ENCODE measurements around the gene S100A6. TPM values are rescaled to one million over a fixed set of nuclear protein-coding genes. Genes with fewer than 3 reads are reported as not detected.

The S100A6 gene
- total and polyA plus RNA-seq, 2 donors (not counting 3 experiments of a cell fraction or from before 2014, with no cell fraction given) = 552 to 908 TPM

DNA sequence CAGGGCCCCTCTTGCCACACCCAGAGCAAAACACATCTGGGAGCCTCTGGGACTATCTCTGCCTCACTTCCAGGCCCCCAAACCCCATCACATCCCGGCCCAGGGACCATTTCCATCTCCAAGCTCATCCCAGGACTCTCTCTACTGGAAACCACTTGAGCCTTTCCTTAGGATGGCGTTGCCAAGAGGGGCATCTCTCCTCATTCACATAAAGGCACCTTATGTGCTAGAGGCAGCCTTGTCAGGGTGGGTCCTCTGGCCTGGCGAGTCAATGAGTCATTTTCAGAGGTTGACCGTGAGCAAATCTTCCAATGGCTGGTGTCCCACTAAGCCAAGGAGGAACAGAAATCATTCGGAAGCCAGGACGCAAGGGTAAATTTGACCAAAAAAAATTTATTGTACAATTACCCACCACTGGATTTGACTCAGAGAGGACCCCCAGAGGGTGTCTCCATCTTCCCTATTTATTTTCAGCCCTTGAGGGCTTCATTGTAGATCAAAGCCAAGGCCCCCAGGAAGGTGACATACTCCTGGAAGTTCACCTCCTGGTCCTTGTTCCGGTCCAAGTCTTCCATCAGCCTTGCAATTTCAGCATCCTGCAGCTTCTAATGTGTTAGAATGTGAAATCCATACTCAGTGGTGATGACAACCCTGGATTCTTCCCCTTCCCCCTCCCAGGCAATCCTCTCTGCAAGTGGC is 1.4 kb downstream of the S100A6 start:
- Histone ChIP-seq H3K4me1 (ENCODE audit: control insufficient read depth, extremely low read depth, insufficient read depth, low read length) (peaks cover 43% of the 10 kb centered on the region), H3K4me3 (replicated peaks in 1 of 3; ENCODE audit: insufficient read depth in 1 of 3, low read depth in 1 of 3, low read length in 3 of 3) (peak overlapping the region; percentile 34 to 84 (median 81)), H3K79me2 (ENCODE audit: control insufficient read depth, insufficient read depth, low read length) (peaks cover 15% of the 10 kb centered on the region), H3K9me1 (replicated peaks; ENCODE audit: control insufficient read depth, extremely low read depth, insufficient read depth, low read length) (no peaks in the 10 kb centered on the region), H3K4me2 (ENCODE audit: insufficient read depth, low read length) (peak overlapping the region; percentile 91), H3K27ac (ENCODE audit: insufficient read depth, low read depth, low read length) (peak overlapping the region; percentile 96), H2AFZ (ENCODE audit: low read depth, low read length) (no peak overlapping the region), H3K27me3 (ENCODE audit: control insufficient read depth in 2 of 2, insufficient read depth in 2 of 2, low read length in 2 of 2) (no peaks in the 10 kb centered on the region), H3K36me3 (ENCODE audit: control insufficient read depth in 2 of 2, extremely low read depth in 1 of 2, insufficient read depth in 2 of 2, low read length in 2 of 2) (no peaks in the 10 kb centered on the region), H3K9ac (replicated peaks; ENCODE audit: extremely low read depth, insufficient read depth, low read length) (peak overlapping the region; percentile 86), H3K9me3 (replicated peaks; ENCODE audit: control insufficient read depth, insufficient read depth, low read length) (no peaks in the 10 kb centered on the region), H4K20me1 (replicated peaks; ENCODE audit: control insufficient read depth, extremely low read depth, insufficient read depth, low read length) (no peaks in the 10 kb centered on the region)
- dilution Hi-C loops (cut with MboI; ENCODE audit: extremely low pct_ligation_motif_present, low sequenced_read_pairs) (no loop called here), intact Hi-C loops (cut with micrococcal nuclease) (no loop called here)
- DNase-seq (ENCODE audit: low read depth, low spot score) (no peak), FAIRE-seq (no peak)
- ChIA-PET CTCF (interaction anchor here (0.9 to 5.8 kb wide), 11 partner anchors 10 to 119 kb away, joined by 3 to 216 read pairs (median 12); partner anchors contain the start of genes S100A1, S100A13, S100A2 and S100A3), POLR2A (interaction anchor here (0.6 to 3.9 kb wide), 6 partner anchors 11 to 193 kb away, joined by 3 to 32 read pairs (median 5); partner anchors contain the start of genes CHTOP, INTS3, S100A13 and S100A2)
- BruUV-seq (replicated peaks) = TSS peak; percentile 93
- TF ChIP-seq EZH2 (IDR thresholded peaks at IDR 0.05; ENCODE audit: borderline replicate concordance, low read depth, low read length, severe bottlenecking) = no peak
- TF ChIP-seq POLR2A (IDR thresholded peaks at IDR 0.05; ENCODE audit: low read depth, low read length) = no peak
- TF ChIP-seq GATA2 (IDR thresholded peaks at IDR 0.05; ENCODE audit: insufficient read depth, insufficient read length, low read depth, low read length) = no peak
- TF ChIP-seq JUN (IDR thresholded peaks at IDR 0.05; ENCODE audit: borderline replicate concordance, insufficient read depth, insufficient read length, low read depth) = no peak
- TF ChIP-seq, protein P1, sequence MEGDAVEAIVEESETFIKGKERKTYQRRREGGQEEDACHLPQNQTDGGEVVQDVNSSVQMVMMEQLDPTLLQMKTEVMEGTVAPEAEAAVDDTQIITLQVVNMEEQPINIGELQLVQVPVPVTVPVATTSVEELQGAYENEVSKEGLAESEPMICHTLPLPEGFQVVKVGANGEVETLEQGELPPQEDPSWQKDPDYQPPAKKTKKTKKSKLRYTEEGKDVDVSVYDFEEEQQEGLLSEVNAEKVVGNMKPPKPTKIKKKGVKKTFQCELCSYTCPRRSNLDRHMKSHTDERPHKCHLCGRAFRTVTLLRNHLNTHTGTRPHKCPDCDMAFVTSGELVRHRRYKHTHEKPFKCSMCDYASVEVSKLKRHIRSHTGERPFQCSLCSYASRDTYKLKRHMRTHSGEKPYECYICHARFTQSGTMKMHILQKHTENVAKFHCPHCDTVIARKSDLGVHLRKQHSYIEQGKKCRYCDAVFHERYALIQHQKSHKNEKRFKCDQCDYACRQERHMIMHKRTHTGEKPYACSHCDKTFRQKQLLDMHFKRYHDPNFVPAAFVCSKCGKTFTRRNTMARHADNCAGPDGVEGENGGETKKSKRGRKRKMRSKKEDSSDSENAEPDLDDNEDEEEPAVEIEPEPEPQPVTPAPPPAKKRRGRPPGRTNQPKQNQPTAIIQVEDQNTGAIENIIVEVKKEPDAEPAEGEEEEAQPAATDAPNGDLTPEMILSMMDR (IDR thresholded peaks at IDR 0.05; ENCODE audit: extremely low read depth in 1 of 2, insufficient read depth in 1 of 2, low read depth in 1 of 2, low read length in 2 of 2) = no peak
- TF ChIP-seq FOS (IDR thresholded peaks at IDR 0.05; ENCODE audit: borderline replicate concordance, insufficient read depth, low read length) = no peak
